Activated CD4-positive, CD25-positive, alpha-beta regulatory T cell treated with anti-CD3 and anti-CD28 coated beads, Interleukin-2, amount 50 U/mL, for 16 hours (primary cell): ENCODE results near the gene PCA3.
"Not testable (repeated sequence)": the region's sequence is repeated elsewhere in the genome, so short reads cannot be mapped to it uniquely, and the experiment has no call there.

ENCODE experiments used
- DNase-seq: peaks from one replicate; pipeline ENCODE4 v3.0.0-alpha.2; 2020; ENCODE audit warnings: low read depth, low spot score

The PCA3 gene

GRCh38 chr9:76764138-76764537 is at the start of gene PCA3:
PCA3 (plus strand) TSS chr9:76764438.
- DNase-seq, result no peak

- no peak for DNase-seq
These were observed 48.1 kb upstream of the PCA3 start for GRCh38 chr9:76716085-76716672.

- DNase-seq, result no peak
These were observed 47.1 kb upstream of the PCA3 start for GRCh38 chr9:76717176-76717575.

- DNase-seq, result no peak
These were observed 46.6 kb upstream of the PCA3 start for GRCh38 chr9:76717613-76718012.

- DNase-seq, result no peak
These were observed 46.1 kb upstream of the PCA3 start for GRCh38 chr9:76718166-76718565.

- no peak for DNase-seq
These were observed 44.0 kb upstream of the PCA3 start for GRCh38 chr9:76720245-76720644.

- DNase-seq, result no peak
These were observed 39.2 kb upstream of the PCA3 start for GRCh38 chr9:76725011-76725546.

GRCh38 chr9:76725885-76726284 is 38.4 kb upstream of the PCA3 start:
- no peak for DNase-seq

- DNase-seq, result no peak
These were observed 35.1 kb upstream of the PCA3 start for GRCh38 chr9:76729116-76729515.

- DNase-seq, result no peak
These were observed 34.1 kb upstream of the PCA3 start for GRCh38 chr9:76729980-76730737.

GRCh38 chr9:76730801-76731200 is 33.4 kb upstream of the PCA3 start:
- no peak for DNase-seq

GRCh38 chr9:76732341-76732958 is 31.8 kb upstream of the PCA3 start:
- DNase-seq, result no peak

- DNase-seq, result no peak
These were observed 31.1 kb upstream of the PCA3 start for GRCh38 chr9:76733096-76733495.

- DNase-seq, result no peak
These were observed 29.5 kb upstream of the PCA3 start for GRCh38 chr9:76734716-76735115.

- DNase-seq, result no peak
These were observed 26.9 kb upstream of the PCA3 start for GRCh38 chr9:76737154-76737902.

GRCh38 chr9:76738402-76738801 is 25.8 kb upstream of the PCA3 start:
- no peak for DNase-seq

- no peak for DNase-seq
These were observed 22.7 kb upstream of the PCA3 start for GRCh38 chr9:76741524-76741923.

GRCh38 chr9:76742890-76743289 is 21.3 kb upstream of the PCA3 start:
- not testable (repeated sequence) for DNase-seq

- no peak for DNase-seq
These were observed 20.3 kb upstream of the PCA3 start for GRCh38 chr9:76743931-76744330.

GRCh38 chr9:76744336-76744735 is 19.9 kb upstream of the PCA3 start:
- no peak for DNase-seq

GRCh38 chr9:76751001-76751400 is 13.2 kb upstream of the PCA3 start:
- no peak for DNase-seq

- no peak for DNase-seq
These were observed 8.0 kb upstream of the PCA3 start for GRCh38 chr9:76756268-76756640.
